Colonic mucosa (tissue), 4 donors: ENCODE measurements around the gene PTOV1. TPM values are rescaled to one million over a fixed set of nuclear protein-coding genes. Genes with fewer than 3 reads are reported as not detected.
A peak's percentile ranks its signal among the peaks of the same experiment; 100 is the strongest.

ENCODE experiments used
- DNase-seq: peaks from one replicate; pipeline ENCODE4 v3.0.0-alpha.2; 2020
- H3K27ac ChIP-seq: fragments of 200-600 bp; one replicate; pipeline ENCODE4 v1.8.0; 2021
- H3K27me3 ChIP-seq: fragments of 200-600 bp; one replicate; pipeline ENCODE4 v1.8.0; 2021
- H3K36me3 ChIP-seq: fragments of 200-600 bp; one replicate; pipeline ENCODE4 v1.8.0; 2021
- H3K4me1 ChIP-seq: fragments of 200-600 bp; one replicate; pipeline ENCODE4 v1.8.0; 2021; ENCODE audit warnings: mild to moderate bottlenecking
- H3K4me3 ChIP-seq: fragments of 200-600 bp; one replicate; pipeline ENCODE4 v1.8.0; 2021
- H3K9ac ChIP-seq, 2 donors: one replicate each; pipeline ENCODE4 v1.7.0; 2013; ENCODE audit warnings: control low read depth in 2 of 2, low read depth in 2 of 2, low read length in 2 of 2
- H3K9me3 ChIP-seq: fragments of 200-600 bp; one replicate; pipeline ENCODE4 v1.8.0; 2021
- intact Hi-C: fragments of 100-400 bp; cut with DNase I; formaldehyde crosslinking; loops from one replicate; pipeline ENCODE4 v1.14.1; 2022
- total RNA-seq, 2 donors: library from RNA; stranded (reverse); fragmentation: NEBNext Ultra II Directional in 1 of 2; extraction: Animal tissue kit (Norgen Biotek cat#: 25700) in 1 of 2; gene quantifications; one replicate each; pipeline ENCODE4 v1.2.1, GENCODE V29; 2021
- TF ChIP-seq, protein P1 (sequence below): fragments of 200-600 bp; IDR thresholded peaks from one replicate; pipeline ENCODE4 v1.8.0; 2022; ENCODE audit warnings: antibody characterized with exemption, mild to moderate bottlenecking
- donor health status: healthy.
- donor health status: DM: no; HTN: no; CAD: no.
- donor health status: DM: no; HTN: no; CAD: no.

PTOV1 gene
- total RNA-seq, 2 donors from 2014 or later, result 109 to 128 TPM

DNA sequence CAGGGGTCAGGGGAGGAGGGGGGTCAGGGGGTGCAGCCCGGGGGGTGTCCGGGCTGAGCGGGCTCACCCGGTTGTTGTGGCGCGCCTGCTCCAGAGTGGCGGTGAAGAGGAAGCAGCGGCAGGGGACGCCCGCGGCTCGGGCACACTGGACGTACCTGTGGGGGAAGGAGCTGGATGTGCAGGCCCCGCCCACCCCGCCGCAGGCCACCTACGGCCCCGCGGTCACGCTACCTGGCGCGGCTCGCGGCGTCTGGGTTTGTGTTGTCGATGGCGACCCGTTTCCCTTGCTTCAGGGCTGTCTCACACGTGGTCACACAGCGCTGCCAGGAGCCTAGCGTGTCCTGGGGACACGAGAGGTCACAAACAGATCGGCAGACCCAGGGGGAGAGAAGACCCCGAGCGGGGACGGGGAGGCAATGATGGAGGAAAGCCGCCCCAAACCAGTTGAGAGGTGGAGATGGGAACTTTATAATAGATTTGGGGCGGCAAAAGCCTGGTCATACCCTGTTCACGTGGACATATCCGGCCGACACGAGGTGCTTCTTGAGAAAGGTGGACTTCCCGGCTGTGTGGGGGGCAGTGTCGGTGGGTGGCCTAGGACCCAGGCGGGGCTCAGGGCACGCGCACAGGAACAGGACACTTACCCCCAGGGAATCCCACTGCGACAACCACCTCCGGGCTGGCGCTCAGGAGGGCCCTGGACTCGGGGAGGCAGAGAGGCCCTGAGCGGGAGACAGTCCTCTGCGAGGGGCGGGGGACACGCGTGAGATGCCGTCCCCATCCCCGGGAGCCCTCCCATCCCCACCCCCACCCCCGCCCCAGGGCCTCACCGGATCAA is 10.8 kb downstream of the PTOV1 start:
- Histone ChIP-seq H3K27ac (no peak overlapping the region), H3K9me3 (no peaks in the 10 kb centered on the region), H3K27me3 (no peaks in the 10 kb centered on the region), H3K4me1 (peaks cover 15% of the 10 kb centered on the region), H3K4me3 (no peak overlapping the region), H3K9ac (no peak overlapping the region), H3K36me3 (peaks cover 7% of the 10 kb centered on the region)
- no peak for DNase-seq
- TF ChIP-seq, protein P1, sequence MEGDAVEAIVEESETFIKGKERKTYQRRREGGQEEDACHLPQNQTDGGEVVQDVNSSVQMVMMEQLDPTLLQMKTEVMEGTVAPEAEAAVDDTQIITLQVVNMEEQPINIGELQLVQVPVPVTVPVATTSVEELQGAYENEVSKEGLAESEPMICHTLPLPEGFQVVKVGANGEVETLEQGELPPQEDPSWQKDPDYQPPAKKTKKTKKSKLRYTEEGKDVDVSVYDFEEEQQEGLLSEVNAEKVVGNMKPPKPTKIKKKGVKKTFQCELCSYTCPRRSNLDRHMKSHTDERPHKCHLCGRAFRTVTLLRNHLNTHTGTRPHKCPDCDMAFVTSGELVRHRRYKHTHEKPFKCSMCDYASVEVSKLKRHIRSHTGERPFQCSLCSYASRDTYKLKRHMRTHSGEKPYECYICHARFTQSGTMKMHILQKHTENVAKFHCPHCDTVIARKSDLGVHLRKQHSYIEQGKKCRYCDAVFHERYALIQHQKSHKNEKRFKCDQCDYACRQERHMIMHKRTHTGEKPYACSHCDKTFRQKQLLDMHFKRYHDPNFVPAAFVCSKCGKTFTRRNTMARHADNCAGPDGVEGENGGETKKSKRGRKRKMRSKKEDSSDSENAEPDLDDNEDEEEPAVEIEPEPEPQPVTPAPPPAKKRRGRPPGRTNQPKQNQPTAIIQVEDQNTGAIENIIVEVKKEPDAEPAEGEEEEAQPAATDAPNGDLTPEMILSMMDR, result no peak
- intact Hi-C loops, result loop anchor here (10.0 kb wide), 1 partner anchor 47 kb away; the partner anchor contains the start of genes FUZ and MED25

DNA sequence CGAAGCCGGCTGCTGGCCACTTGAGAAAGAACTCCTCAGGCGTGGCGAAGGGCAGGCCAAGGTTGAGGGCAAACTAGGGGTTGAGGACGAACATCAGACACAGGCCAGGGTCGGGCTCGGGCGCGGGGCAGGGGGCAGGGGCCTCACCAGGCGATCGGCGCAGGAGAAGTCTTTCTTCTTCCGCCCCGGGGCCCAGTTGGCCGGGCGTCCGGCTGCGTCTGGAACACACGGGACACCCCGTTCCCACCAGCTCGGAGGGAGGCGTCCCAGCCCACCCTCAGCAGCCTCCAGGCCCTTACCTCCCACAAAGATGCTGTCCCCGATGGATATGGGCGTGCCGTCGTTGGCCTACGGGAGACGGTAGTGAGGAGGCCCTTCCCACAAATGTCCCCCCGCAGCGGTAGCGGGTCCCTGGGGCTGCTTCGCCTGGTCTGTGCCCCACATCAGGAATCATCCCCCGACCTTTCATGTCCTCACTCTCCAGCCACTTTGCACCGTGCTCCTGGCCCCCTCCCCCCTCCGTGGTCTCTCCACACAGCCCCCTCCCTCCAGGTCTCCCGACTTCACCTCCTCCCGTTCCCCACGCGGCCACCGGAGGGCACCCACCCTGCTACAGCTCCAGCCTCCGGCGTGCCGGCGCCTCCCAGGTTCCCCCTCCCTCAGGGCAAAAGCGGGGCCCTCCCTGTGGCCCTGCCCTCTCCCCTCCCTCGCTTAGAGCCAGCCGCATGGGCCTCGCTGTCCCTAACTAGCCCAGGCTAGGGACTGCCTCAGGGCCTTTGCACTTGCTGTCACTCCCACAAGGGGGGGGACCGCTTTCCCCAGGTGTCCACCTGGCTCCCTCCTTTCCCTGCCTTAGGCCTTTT is 11.7 kb downstream of the PTOV1 start:
- Histone ChIP-seq H3K4me1 (peaks cover 15% of the 10 kb centered on the region), H3K27ac (no peak overlapping the region), H3K27me3 (no peaks in the 10 kb centered on the region), H3K9ac (no peak overlapping the region), H3K36me3 (no peaks in the 10 kb centered on the region), H3K9me3 (no peaks in the 10 kb centered on the region), H3K4me3 (no peak overlapping the region)
- DNase-seq, result peak; percentile 26
- intact Hi-C loops, result loop anchor here (10.0 kb wide), 1 partner anchor 48 kb away; the partner anchor contains the start of genes FUZ and MED25
- TF ChIP-seq, protein P1, result no peak

DNA sequence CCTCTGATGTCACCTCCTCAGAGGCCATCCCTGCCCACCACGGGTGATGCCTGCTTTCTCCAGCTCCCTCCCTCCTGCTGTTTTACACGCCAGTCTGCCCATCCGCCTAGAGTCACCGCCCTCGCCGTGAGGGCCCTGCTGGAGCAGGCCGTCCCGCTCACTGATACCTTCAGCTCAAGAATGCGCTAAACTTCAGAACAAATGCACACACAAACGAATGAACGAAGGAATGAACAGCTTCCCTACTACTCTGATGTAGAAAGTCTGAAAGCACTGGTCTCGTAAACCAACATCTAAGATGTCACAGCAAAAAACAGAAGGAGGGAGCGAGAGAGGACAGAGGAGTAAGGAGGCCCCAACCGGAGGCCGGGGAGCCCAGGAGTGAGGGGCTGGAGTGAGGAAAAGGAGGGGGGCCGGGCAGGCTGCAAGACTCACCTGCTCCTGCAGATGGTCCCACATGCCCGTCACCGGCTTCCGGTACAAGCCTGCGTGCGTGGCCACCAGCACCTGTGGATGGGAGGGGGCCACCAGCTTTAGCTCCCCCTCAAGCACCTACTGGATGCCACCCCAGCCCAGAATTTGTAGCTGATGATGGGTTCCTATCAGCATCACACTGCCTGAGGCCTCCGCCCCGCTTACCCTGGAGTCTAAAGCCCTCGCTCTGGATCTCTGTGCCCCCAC is 12.4 kb downstream of the PTOV1 start:
- H3K4me3 ChIP-seq, result no peak overlapping the region
- H3K27me3 ChIP-seq, result no peaks in the 10 kb centered on the region
- intact Hi-C loops, result loop anchor here (10.0 kb wide), 1 partner anchor 49 kb away; the partner anchor contains the start of genes FUZ and MED25
- no peak overlapping the region for H3K9ac ChIP-seq
- peaks cover 15% of the 10 kb centered on the region for H3K4me1 ChIP-seq
- no peak overlapping the region for H3K27ac ChIP-seq
- TF ChIP-seq, protein P1, result no peak
- H3K9me3 ChIP-seq, result no peaks in the 10 kb centered on the region
- no peak for DNase-seq
- H3K36me3 ChIP-seq, result no peaks in the 10 kb centered on the region

DNA sequence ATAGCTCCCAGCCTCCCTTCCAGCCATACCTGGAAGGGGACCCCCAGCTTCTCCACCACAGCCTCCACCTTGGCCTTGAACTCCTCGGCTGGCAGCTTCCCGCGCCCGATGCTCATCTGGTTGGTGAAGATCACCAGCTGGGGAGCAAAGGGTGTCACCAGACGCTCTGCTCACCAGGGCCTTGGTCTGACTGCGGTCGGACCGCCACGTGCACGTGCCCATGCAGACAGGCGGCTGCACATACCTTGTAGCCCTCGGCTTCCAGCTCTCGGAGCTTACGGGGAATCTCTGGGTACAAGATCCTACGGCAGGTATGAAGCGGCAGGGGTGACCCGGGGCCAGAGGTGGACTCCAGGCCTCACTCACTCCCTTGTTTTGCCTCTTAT is 13.0 kb downstream of the PTOV1 start:
- Histone ChIP-seq H3K4me1 (peaks cover 15% of the 10 kb centered on the region), H3K27ac (no peak overlapping the region), H3K9ac (no peak overlapping the region), H3K27me3 (no peaks in the 10 kb centered on the region), H3K4me3 (no peak overlapping the region), H3K36me3 (no peaks in the 10 kb centered on the region), H3K9me3 (no peaks in the 10 kb centered on the region)
- DNase-seq, result peak; percentile 22
- intact Hi-C loops, result loop anchor here (10.0 kb wide), 1 partner anchor 49 kb away; the partner anchor contains the start of genes FUZ and MED25
- TF ChIP-seq, protein P1, result no peak

DNA sequence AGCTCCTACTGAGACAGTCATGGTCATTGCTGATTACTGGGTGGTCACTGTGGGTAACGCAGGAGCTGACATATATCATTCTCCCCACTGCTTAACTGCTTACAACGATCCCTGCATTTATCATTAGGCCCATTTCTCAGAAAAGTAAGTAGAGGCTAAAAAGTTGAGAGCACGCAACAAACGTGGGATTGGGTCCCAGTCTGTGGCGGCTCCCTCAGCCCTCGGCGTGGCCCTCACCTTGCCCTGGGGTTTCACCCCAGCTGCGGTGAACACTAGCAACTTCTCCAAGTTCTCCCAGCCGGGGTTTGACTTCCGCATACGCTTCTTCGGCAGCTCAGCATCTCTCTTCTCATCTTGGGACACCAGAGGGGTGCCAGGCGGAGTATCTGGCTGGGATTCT is 13.9 kb downstream of the PTOV1 start:
- no peaks in the 10 kb centered on the region for H3K27me3 ChIP-seq
- H3K27ac ChIP-seq, result no peak overlapping the region
- no peaks in the 10 kb centered on the region for H3K9me3 ChIP-seq
- peaks cover 15% of the 10 kb centered on the region for H3K4me1 ChIP-seq
- TF ChIP-seq, protein P1, result no peak
- no peak overlapping the region for H3K4me3 ChIP-seq
- intact Hi-C loops, result loop anchor here (10.0 kb wide), 1 partner anchor 50 kb away; the partner anchor contains the start of genes FUZ and MED25
- DNase-seq, result no peak
- no peaks in the 10 kb centered on the region for H3K36me3 ChIP-seq
- no peak overlapping the region for H3K9ac ChIP-seq
